OCI-LY1 (cell line): ENCODE results near the gene ADAM17.

Experiments used
- EZH2 ChIP-seq: fragments of 200-600 bp; sonication (generic), shearing (Covaris generic); IDR thresholded peaks from 2 replicates; pipeline ENCODE4 v1.8.0; 2017; ENCODE audit warnings: borderline replicate concordance, mixed run types, mild to moderate bottlenecking, antibody characterized with exemption, low read length, moderate library complexity, mixed read lengths
- TF ChIP-seq, protein P1 (sequence below): fragments of 200-600 bp; sonication (generic), shearing (Covaris generic); IDR thresholded peaks from 2 replicates; pipeline ENCODE4 v1.5.1; 2017; ENCODE audit warnings: mild to moderate bottlenecking, antibody characterized with exemption, low read length, moderate library complexity, mixed read lengths

DNA sequence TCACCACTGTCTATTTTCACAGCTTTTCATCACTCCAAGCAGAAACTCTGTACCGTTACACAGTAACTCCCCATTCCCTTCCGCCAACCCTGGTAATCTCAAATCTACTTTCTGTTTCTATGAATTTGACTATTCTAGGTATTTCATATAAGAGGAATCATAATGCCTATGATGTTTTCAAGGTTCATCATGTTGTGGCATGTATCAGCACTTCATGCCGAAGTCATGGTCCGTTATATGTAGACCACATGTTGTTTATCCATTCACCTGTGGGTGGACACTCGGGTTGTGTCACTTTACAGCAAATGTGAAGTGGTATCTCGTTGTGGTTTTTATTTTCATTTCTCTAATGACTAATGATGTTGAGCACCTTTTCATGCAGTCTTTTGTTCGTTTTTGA is 110.5 kb downstream of the ADAM17 start:
- TF ChIP-seq, protein P1, sequence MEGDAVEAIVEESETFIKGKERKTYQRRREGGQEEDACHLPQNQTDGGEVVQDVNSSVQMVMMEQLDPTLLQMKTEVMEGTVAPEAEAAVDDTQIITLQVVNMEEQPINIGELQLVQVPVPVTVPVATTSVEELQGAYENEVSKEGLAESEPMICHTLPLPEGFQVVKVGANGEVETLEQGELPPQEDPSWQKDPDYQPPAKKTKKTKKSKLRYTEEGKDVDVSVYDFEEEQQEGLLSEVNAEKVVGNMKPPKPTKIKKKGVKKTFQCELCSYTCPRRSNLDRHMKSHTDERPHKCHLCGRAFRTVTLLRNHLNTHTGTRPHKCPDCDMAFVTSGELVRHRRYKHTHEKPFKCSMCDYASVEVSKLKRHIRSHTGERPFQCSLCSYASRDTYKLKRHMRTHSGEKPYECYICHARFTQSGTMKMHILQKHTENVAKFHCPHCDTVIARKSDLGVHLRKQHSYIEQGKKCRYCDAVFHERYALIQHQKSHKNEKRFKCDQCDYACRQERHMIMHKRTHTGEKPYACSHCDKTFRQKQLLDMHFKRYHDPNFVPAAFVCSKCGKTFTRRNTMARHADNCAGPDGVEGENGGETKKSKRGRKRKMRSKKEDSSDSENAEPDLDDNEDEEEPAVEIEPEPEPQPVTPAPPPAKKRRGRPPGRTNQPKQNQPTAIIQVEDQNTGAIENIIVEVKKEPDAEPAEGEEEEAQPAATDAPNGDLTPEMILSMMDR: no peak
- TF ChIP-seq EZH2: no peak
